GM06990 (cell line): Measurements from ENCODE around the gene PKP4.

Experiments
- DNase-seq: peaks from one replicate; pipeline ENCODE4 v3.0.0-alpha.2; 2011; ENCODE audit not compliant: insufficient read length; ENCODE audit errors: extremely low read depth
- H3K27me3 ChIP-seq: replicated peaks from 2 replicates; pipeline ENCODE4 v1.6.0; 2011; ENCODE audit warnings: low read length; ENCODE audit not compliant: control insufficient read depth, insufficient read depth
- H3K36me3 ChIP-seq: 2 replicates; pipeline ENCODE4 v1.5.1; 2011; ENCODE audit warnings: low read length; ENCODE audit not compliant: control insufficient read depth, insufficient read depth
- H3K4me3 ChIP-seq: replicated peaks from 2 replicates; pipeline ENCODE4 v1.5.1; 2011; ENCODE audit warnings: low read depth, mild to moderate bottlenecking, control low read depth, low read length
- CTCF ChIP-seq: IDR thresholded peaks from 2 replicates; pipeline ENCODE4 v1.5.1; 2011; ENCODE audit warnings: low read length, control low read depth, mild to moderate bottlenecking, inconsistent platforms; ENCODE audit not compliant: insufficient read depth, poor library complexity, severe bottlenecking

The PKP4 gene

GRCh38 chr2:158543957-158544356 is 87.2 kb downstream of the PKP4 start:
- DNase-seq, result no peak
- Histone ChIP-seq H3K27me3 (no peaks in the 10 kb centered on the region), H3K4me3 (no peak overlapping the region), H3K36me3 (peaks cover 2% of the 10 kb centered on the region; the same call in 1 of the 2 replicates)
- TF ChIP-seq CTCF, result no peak

GRCh38 chr2:158544998-158545397 is 88.2 kb downstream of the PKP4 start:
- TF ChIP-seq CTCF, result no peak
- Histone ChIP-seq H3K36me3 (peaks cover 2% of the 10 kb centered on the region; the same call in 1 of the 2 replicates), H3K27me3 (no peaks in the 10 kb centered on the region), H3K4me3 (no peak overlapping the region)
- DNase-seq, result no peak

DNA sequence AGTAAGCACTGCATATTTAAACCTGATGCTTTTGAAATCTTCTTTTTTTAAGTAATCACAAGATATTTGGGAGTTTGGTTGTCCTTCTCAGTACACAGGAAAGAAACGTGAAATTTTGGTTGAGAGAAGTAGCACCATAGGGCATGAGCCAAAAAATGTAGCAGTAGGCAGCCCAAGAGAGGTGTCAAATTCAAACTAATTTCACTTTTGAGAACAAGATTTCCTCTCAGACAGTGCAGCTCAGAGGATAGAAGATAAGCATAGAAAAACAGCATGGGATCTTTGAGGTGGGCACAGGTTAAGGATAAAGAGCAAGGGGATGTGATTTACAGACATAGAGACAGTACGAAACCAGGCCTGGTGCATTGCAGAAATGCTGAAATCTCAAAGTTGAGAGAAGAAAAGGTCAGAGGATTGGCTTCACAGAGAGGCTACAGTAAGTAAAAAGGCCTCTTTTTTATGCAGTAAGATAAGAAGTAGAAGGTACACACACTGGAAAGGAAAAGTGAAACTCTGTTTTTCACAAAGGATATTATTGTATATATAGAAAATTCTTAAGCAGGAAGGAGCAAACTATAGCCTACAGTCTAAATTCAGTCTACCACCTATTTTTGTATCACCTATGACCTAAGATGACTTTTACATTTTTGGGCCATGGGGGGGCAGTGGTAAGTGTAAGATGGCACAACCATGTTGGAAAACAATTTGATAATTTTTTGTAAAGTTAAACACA is 89.8 kb downstream of the PKP4 start:
- DNase-seq, result no peak
- Histone ChIP-seq H3K4me3 (no peak overlapping the region), H3K36me3 (peaks cover 2% of the 10 kb centered on the region; the same call in 1 of the 2 replicates), H3K27me3 (no peaks in the 10 kb centered on the region)
- no peak for TF ChIP-seq CTCF

GRCh38 chr2:158553257-158553656 is 96.5 kb downstream of the PKP4 start:
- Histone ChIP-seq H3K4me3 (no peak overlapping the region), H3K27me3 (no peaks in the 10 kb centered on the region), H3K36me3 (peaks cover 2% of the 10 kb centered on the region; the same call in 1 of the 2 replicates)
- no peak for DNase-seq
- TF ChIP-seq CTCF, result no peak

DNA sequence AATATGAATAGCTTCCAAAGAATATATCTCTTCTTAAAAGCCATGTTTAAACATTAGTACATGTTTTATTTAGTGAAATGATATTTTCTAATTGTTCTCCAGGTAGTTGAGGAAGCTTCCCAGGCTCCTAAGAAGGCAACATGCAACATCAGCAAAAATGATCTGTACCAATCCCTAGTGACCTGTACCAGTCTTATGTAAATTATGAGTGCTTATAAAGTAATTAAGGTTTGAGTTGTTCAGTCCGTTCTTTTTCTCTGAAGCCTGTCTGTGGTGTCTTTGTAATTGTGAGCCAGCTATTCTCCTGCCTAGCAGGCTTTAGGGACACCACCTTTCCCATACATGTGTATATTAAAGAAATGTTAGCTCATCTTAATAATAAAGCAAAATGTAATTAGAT is 98.2 kb downstream of the PKP4 start:
- no peaks in the 10 kb centered on the region for H3K27me3 ChIP-seq
- no peaks in the 10 kb centered on the region for H3K36me3 ChIP-seq
- DNase-seq, result no peak
- no peak for TF ChIP-seq CTCF
- no peak overlapping the region for H3K4me3 ChIP-seq
